SKM-1 (cell line): ENCODE results near the gene SV2A.
"Not testable (repeated sequence)": the region's sequence is repeated elsewhere in the genome, so short reads cannot be mapped to it uniquely, and the experiment has no call there.

Experiments
- DNase-seq: peaks from one replicate; lab custom pipeline; 2025; ENCODE audit not compliant: unreplicated experiment; lab: John Stamatoyannopoulos, UW

The SV2A gene

GRCh38 chr1:149887456-149888246, 30.0 kb downstream of the SV2A start:
- peak; percentile 100 for DNase-seq

GRCh38 chr1:149887196-149887455, 30.5 kb downstream of the SV2A start:
- DNase-seq = not testable (repeated sequence)

- DNase-seq = peak; percentile 97
These were observed 31.0 kb downstream of the SV2A start for GRCh38 chr1:149886396-149887195.

DNA sequence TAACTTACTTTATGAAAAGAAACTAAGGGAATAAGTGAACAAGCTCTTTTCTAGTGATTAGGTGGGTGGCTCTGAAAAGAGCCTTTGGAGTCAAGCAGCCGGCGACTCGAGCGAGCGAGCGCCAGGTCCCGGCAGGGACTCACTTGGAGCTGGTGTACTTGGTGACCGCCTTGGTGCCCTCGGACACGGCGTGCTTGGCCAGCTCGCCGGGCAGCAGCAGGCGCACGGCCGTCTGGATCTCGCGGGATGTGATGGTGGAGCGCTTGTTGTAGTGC, 31.6 kb downstream of the SV2A start:
- DNase-seq = not testable (repeated sequence)

DNA sequence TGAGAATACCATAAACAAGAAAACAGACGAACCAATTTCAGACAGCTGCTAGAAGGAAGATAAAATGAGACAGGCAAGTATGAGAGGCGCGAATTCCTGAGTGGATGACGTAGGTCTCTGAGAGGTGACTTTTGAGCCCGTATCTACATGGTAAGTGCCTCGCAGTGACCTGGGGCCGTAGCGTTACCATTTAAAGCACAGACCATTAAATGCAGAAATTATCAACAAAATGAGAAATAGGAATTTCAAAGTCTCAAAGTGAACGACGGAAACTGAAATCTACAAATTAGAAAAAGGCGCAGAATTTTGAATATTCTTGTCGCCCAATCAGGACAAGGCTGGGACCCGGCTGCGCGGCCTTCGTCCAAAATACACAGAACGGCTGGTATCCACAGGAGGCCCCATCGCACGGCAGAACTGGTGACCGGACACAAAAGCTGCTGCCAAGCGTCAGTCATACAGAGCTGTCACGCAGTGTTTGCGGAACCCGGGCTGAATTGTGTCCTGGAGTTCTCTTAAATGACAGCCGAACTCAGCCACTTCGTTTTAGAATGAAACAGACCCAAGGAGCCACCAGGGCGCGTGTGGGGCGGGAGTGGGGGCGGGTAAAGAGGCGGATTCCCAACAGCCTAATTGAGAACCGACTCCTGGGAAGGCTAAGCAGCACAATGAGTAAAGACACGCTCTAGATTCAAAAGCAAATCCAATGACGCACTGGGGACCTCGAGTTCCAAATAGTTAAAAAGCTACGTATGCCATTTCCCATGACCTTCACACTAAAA, 32.1 kb downstream of the SV2A start:
- DNase-seq = peak; percentile 94

DNA sequence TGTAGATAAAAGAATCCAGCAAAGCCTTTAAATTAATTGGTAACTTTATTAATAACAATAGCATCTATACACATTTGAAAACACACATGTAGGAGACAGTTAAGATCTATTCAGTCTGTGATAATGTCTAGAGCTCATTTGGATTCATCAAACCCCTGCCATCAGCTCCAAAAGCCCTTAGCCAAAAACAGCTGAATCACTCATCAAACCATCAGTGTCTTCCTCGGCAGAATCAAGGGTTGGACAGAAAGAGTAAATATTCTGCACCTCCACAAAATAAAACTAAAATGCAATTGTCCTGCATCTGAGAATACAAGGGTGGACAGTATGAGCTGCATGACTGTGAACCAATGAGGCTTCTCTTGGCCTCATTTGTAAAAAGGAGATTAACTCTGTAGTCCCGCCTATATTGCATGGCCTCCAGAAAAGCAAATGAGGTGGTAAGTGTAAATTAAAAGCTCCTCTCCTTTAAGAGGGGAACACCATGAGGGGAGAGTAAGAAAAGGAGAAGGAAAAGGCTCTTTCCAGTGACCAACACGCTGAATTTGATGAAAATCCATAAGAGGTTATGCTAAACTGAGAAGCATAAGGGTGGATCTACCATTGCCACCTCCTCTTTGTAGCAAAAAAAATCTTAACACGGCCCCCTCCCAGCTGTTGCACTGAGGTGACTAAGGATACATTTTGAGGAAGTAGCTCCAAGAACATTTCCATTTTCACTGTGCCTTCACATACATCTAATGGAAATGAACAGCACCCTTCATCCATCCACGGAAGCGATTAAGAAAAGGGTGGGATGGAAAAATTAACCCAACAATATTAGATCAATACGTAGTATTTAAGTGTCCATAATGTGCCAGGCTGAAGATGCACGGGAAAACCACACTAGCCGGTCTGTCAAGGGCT, 33.0 kb downstream of the SV2A start:
- peak; percentile 92 for DNase-seq

DNA sequence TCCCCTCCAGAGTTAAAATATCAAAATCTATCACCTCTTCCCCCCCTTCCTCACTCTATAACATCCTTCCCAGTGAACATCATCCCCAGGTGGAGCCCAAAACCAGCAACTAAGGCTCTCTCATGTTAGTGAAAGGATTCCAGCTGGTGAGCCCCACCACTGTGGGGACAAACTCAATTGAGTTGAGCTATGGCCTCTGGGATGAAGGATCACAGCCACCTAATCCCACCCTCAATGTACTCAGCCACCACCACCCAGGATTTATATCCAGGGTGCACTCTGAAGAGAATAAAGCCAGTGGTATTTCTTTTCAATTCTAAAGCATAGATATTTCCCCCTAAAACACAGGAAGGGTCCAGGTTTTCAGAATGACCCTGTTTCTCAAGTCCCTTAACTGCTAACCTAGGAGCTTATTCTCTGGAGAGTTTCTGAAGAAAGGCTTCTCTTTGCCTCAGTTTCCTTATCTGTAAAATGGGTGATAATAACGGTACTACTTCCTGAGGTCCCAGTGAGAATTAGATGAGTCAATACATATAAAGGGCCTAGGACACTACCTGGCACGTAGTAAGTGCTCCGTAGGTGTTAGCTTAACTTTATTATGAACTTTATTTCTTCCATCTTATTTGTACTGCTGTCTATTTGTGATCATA, 33.9 kb downstream of the SV2A start:
- no peak for DNase-seq

DNA sequence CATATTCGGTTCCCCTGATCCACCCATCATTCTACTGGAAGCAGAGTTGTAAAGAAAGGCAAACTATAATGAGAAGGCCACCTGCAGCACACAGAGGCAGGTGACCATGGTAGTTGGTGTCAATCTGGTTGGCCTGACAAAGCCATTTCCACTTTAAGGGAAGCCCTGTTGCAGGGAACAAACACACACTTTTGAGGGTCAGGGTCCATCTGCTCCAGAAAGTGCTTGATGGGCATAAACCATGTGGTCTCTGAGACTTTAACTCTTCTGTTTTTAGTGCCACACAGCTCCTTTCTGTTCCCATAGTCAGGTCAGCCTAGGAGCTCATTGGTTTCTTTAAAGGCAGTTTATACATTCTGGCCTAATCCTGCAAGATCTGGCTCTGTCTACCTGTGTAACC, 35.8 kb downstream of the SV2A start:
- DNase-seq = no peak

GRCh38 chr1:149879556-149879955, 38.1 kb downstream of the SV2A start:
- DNase-seq = no peak

GRCh38 chr1:149877211-149877946, 40.3 kb downstream of the SV2A start:
- DNase-seq = no peak

DNA sequence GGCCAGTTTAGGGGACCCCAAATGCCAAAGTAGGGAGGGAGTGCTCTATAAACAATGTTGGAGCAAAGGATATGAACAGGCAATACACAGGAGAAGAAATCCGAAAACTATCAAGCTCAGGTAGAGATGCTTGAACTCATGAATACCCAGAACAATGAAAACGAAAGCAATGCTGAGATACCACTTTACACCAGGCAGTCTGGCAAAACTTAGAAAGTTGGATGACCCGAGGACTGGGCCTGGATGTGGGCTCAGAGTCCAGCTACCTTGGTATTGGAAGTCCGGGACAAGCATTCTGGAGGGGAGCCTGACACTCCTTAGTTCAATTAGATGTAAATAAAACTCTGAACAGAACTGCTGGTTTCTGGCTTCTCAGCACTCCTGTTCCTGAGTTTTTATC, 44.6 kb downstream of the SV2A start:
- not testable (repeated sequence) for DNase-seq

- DNase-seq = not testable (repeated sequence)
These were observed 50.8 kb downstream of the SV2A start for GRCh38 chr1:149866887-149867286.

GRCh38 chr1:149861497-149862054, 56.1 kb downstream of the SV2A start:
- DNase-seq = not testable (repeated sequence)

GRCh38 chr1:149860684-149861496, 56.8 kb downstream of the SV2A start:
- DNase-seq = not testable (repeated sequence)

- not testable (repeated sequence) for DNase-seq
These were observed 57.4 kb downstream of the SV2A start for GRCh38 chr1:149860271-149860670.
